Measurements from ENCODE around the gene ELFN1.

GRCh38 chr7:1692515-1693418 is 22.7 kb downstream of the ELFN1 start:
- no peak for TF ChIP-seq POLR2A (conservative IDR thresholded peaks at IDR 0.05)
- no peak for TF ChIP-seq EP300 (IDR thresholded peaks at IDR 0.05; ENCODE audit: low read length)
- TF ChIP-seq KDM5B (IDR thresholded peaks at IDR 0.05; ENCODE audit: insufficient replicate concordance, low read depth, low read length) = no peak
- no peak for TF ChIP-seq SREBF1 (IDR thresholded peaks at IDR 0.05; ENCODE audit: borderline replicate concordance, low read depth, low read length)
- TF ChIP-seq FOXP4 (CRISPR knock-in tag; IDR thresholded peaks at IDR 0.05; ENCODE audit: borderline replicate concordance) = no peak
- no peak for TF ChIP-seq POLR2AphosphoS2 (IDR thresholded peaks at IDR 0.05; ENCODE audit: low read length)
- no peak for TF ChIP-seq HCFC1 (IDR thresholded peaks at IDR 0.05; ENCODE audit: low read depth, low read length)
- TF ChIP-seq MAZ (CRISPR knock-in tag; conservative IDR thresholded peaks at IDR 0.05 in 1 of 2, IDR thresholded peaks at IDR 0.05 in 1 of 2) = no peak
- no peak for TF ChIP-seq MCM7 (IDR thresholded peaks at IDR 0.05)
- no peak for TF ChIP-seq CBX3 (IDR thresholded peaks at IDR 0.05; ENCODE audit: borderline replicate concordance in 1 of 2, low read length in 2 of 2)
